A549 (cell line): ENCODE results near the gene EPDR1. TPM values are rescaled to one million over a fixed set of nuclear protein-coding genes. Genes with fewer than 3 reads are reported as not detected.

Source experiments
- ATAC-seq, 2 experiments: fragments of 200-7000 bp in 1 of 2; fragments of >200 bp in 1 of 2; cut with Nextera tagmentation in 1 of 2; cut with Tn5 transposase in 1 of 2; 3 replicates each; pipeline versions ENCODE4 v1.8.0 to v1.9.1; 2018 to 2020; ENCODE audit warnings: mild to moderate bottlenecking in 1 of 2, moderate library complexity in 1 of 2
- CTCF ChIA-PET: fragments of 300-600 bp; sonication (Branson Sonifier 250); formaldehyde crosslinking; extraction: SDS; loops from one replicate; lab custom pipeline; 2021; ENCODE audit warnings: antibody characterized with exemption, inconsistent platforms; lab: Yijun Ruan, JAX
- POLR2A ChIA-PET: fragments of 350-600 bp; formaldehyde crosslinking; extraction: SDS; loops from one replicate; lab custom pipeline; 2021; ENCODE audit warnings: antibody characterized with exemption, inconsistent platforms; lab: Yijun Ruan, JAX
- DNase-seq, 2 experiments: peaks; one replicate each; pipeline versions ENCODE4 v3.0.0 to v3.0.0-alpha.2; 2011 to 2016; ENCODE audit warnings: low read depth in 1 of 2, low spot score in 1 of 2
- FAIRE-seq: peaks from 2 replicates; lab custom pipeline; 2011; peaks lifted over from hg19 to GRCh38; lab: Jason Lieb, UNC
- H3K27ac ChIP-seq, 2 experiments: fragments of >200 bp; sonication (Bioruptor Twin); formaldehyde crosslinking; 3 replicates each; pipeline ENCODE4 v1.5.1; 2016 to 2017
- H3K4me1 ChIP-seq: fragments of >200 bp; sonication (Bioruptor Twin); formaldehyde crosslinking; 3 replicates; pipeline ENCODE4 v1.6.1; 2016
- H3K4me2 ChIP-seq: fragments of >200 bp; sonication (Bioruptor Twin); formaldehyde crosslinking; 3 replicates; pipeline ENCODE4 v1.6.1; 2016
- H3K4me3 ChIP-seq: fragments of >200 bp; sonication (Bioruptor Twin); formaldehyde crosslinking; 3 replicates; pipeline ENCODE4 v1.5.1; 2016
- H3K9me3 ChIP-seq: fragments of >200 bp; sonication (Bioruptor Twin); formaldehyde crosslinking; 3 replicates; pipeline ENCODE4 v1.6.1; 2016
- CBX8 ChIP-seq: fragments of 200-600 bp; sonication (generic); IDR thresholded peaks from 2 replicates; pipeline ENCODE4 v1.6.1; 2016
- CEBPB ChIP-seq, 2 experiments: fragments of >200 bp in 1 of 2; sonication (Bioruptor Twin) in 1 of 2; formaldehyde crosslinking in 1 of 2; IDR thresholded peaks; 2 replicates each; pipeline ENCODE4 v1.6.1; 2012 to 2016
- CHD2 ChIP-seq: fragments of 150-350 bp; IDR thresholded peaks from 2 replicates; pipeline ENCODE4 v1.6.1; 2014; ENCODE audit warnings: low read length; ENCODE audit not compliant: partially characterized antibody
- CHD4 ChIP-seq: fragments of 200-600 bp; sonication (generic); IDR thresholded peaks from 2 replicates; pipeline ENCODE4 v1.6.1; 2016; ENCODE audit warnings: antibody characterized with exemption, mild to moderate bottlenecking, borderline replicate concordance
- FOXS1 ChIP-seq: fragments of 250-450 bp; sonication (Bioruptor Pico); IDR thresholded peaks from 2 replicates; pipeline ENCODE4 v1.5.0; 2020; ENCODE audit warnings: mild to moderate bottlenecking, moderate library complexity
- HDAC2 ChIP-seq: fragments of 200-600 bp; sonication (generic); IDR thresholded peaks from 2 replicates; pipeline ENCODE4 v1.6.1; 2016
- HMGXB4 ChIP-seq: fragments of 250-450 bp; sonication (Bioruptor Pico); IDR thresholded peaks from 2 replicates; pipeline ENCODE4 v1.5.0; 2021; ENCODE audit warnings: mild to moderate bottlenecking, moderate library complexity, borderline replicate concordance
- HOXB13 ChIP-seq: fragments of 250-450 bp; sonication (Bioruptor Pico); IDR thresholded peaks from 2 replicates; pipeline ENCODE4 v1.5.0; 2020; ENCODE audit warnings: low read depth, mild to moderate bottlenecking, moderate library complexity
- JUN ChIP-seq, 2 experiments: fragments of >200 bp; sonication (Bioruptor Twin); formaldehyde crosslinking; IDR thresholded peaks; 2 replicates in 1 of 2; 3 replicates in 1 of 2; pipeline ENCODE4 v1.6.1; 2016 to 2017
- NPAS2 ChIP-seq: fragments of 250-450 bp; sonication (Bioruptor Pico); IDR thresholded peaks from 2 replicates; pipeline ENCODE4 v1.8.0; 2022; ENCODE audit warnings: mild to moderate bottlenecking, moderate library complexity, borderline replicate concordance
- NR3C1 ChIP-seq: fragments of >200 bp; sonication (Bioruptor Twin); formaldehyde crosslinking; IDR thresholded peaks from 3 replicates; pipeline ENCODE4 v1.6.1; 2017
- POLR2A ChIP-seq: IDR thresholded peaks from 2 replicates; pipeline ENCODE4 v1.6.1; 2012; ENCODE audit warnings: mild to moderate bottlenecking, low read length
- RAD21 ChIP-seq, 2 experiments: fragments of >200 bp in 1 of 2; sonication (Bioruptor Twin) in 1 of 2; formaldehyde crosslinking in 1 of 2; IDR thresholded peaks in 1 of 2; conservative IDR thresholded peaks in 1 of 2; 2 replicates in 1 of 2; 3 replicates in 1 of 2; pipeline ENCODE4 v1.6.1; 2012 to 2018; ENCODE audit warnings: inconsistent platforms in 1 of 2
- RFX5 ChIP-seq: fragments of 450-650 bp; IDR thresholded peaks from 2 replicates; pipeline ENCODE4 v1.7.1; 2014; ENCODE audit warnings: antibody characterized with exemption, mild to moderate bottlenecking, moderate library complexity
- RNF2 ChIP-seq: fragments of 200-600 bp; sonication (generic); IDR thresholded peaks from 2 replicates; pipeline ENCODE4 v1.6.1; 2016; ENCODE audit warnings: low read depth, mild to moderate bottlenecking, antibody characterized with exemption, moderate library complexity, borderline replicate concordance
- SMC3 ChIP-seq: fragments of >200 bp; sonication (Bioruptor Twin); formaldehyde crosslinking; IDR thresholded peaks from 3 replicates; pipeline ENCODE4 v1.6.1; 2018; ENCODE audit warnings: inconsistent platforms
- TFCP2L1 ChIP-seq: fragments of 250-450 bp; sonication (Bioruptor Pico); IDR thresholded peaks from 2 replicates; pipeline ENCODE4 v1.5.0; 2021; ENCODE audit warnings: mild to moderate bottlenecking
- ZFP36 ChIP-seq: fragments of 450-650 bp; IDR thresholded peaks from 2 replicates; pipeline ENCODE4 v1.6.1; 2014; ENCODE audit warnings: borderline replicate concordance; ENCODE audit not compliant: partially characterized antibody
- ZNF302 ChIP-seq: fragments of 250-450 bp; sonication (Bioruptor Pico); IDR thresholded peaks from 2 replicates; pipeline ENCODE4 v1.9.0; 2021; ENCODE audit warnings: inconsistent platforms, mild to moderate bottlenecking, moderate library complexity
- WGBS: methylation state at CpG from one replicate; pipeline ENCODE4 v1.1.6; 2017; ENCODE audit errors: missing lambda C conversion rate; 5-methylcytosine and 5-hydroxymethylcytosine counted together
- polyA plus RNA-seq, 4 experiments: library from polyadenylated mRNA; depleted of rRNA in 3 of 4; stranded (reverse); fragments of >200 nt; fragmentation: RNase III in 1 of 4; extraction: RNeasy Plus Mini Kit Qiagen cat#74134 plus additional on column Dnase treatment in 1 of 4; gene quantifications; 2 replicates in 3 of 4; 3 replicates in 1 of 4; pipeline ENCODE4 v1.2.3, GENCODE V29; 2011 to 2017
- TF ChIP-seq, protein P1 (sequence below): IDR thresholded peaks from 2 replicates; pipeline ENCODE4 v1.6.1; 2012; ENCODE audit warnings: low read depth, borderline replicate concordance
- TF ChIP-seq, protein P2 (sequence below): fragments of 150-350 bp; IDR thresholded peaks from 2 replicates; pipeline ENCODE4 v1.6.1; 2014; ENCODE audit warnings: low read depth, mild to moderate bottlenecking, low read length
- TF ChIP-seq, protein P3 (sequence below): fragments of >200 bp; sonication (Bioruptor Twin); formaldehyde crosslinking; IDR thresholded peaks from 3 replicates; pipeline ENCODE4 v1.6.1; 2016

The EPDR1 gene
- polyA plus RNA-seq, 2 of the 4 experiments (the other 2 are of a cell fraction) = 101 to 112 TPM

GRCh38 chr7:37956791-37957190, 36.4 kb downstream of the EPDR1 start:
- H3K4me3 ChIP-seq = no peak overlapping the region
- H3K9me3 ChIP-seq = no peaks in the 10 kb centered on the region
- DNase-seq = no peak
- no peak overlapping the region for H3K4me2 ChIP-seq
- H3K27ac ChIP-seq = no peak overlapping the region
- CTCF ChIA-PET = no interaction called here
- FAIRE-seq = no peak
- POLR2A ChIA-PET = no interaction called here
- ATAC-seq = no peak
- TF ChIP-seq ZNF302 (CRISPR knock-in tag) (no peak), HMGXB4 (CRISPR knock-in tag) (no peak), NR3C1 (no peak), CBX8 (no peak), CHD4 (no peak), RNF2 (no peak), JUN (IDR thresholded peaks at IDR 0.05) (no peak), FOXS1 (CRISPR knock-in tag) (no peak)
- TF ChIP-seq, protein P1, sequence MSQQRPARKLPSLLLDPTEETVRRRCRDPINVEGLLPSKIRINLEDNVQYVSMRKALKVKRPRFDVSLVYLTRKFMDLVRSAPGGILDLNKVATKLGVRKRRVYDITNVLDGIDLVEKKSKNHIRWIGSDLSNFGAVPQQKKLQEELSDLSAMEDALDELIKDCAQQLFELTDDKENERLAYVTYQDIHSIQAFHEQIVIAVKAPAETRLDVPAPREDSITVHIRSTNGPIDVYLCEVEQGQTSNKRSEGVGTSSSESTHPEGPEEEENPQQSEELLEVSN = no peak
- TF ChIP-seq, protein P2, sequence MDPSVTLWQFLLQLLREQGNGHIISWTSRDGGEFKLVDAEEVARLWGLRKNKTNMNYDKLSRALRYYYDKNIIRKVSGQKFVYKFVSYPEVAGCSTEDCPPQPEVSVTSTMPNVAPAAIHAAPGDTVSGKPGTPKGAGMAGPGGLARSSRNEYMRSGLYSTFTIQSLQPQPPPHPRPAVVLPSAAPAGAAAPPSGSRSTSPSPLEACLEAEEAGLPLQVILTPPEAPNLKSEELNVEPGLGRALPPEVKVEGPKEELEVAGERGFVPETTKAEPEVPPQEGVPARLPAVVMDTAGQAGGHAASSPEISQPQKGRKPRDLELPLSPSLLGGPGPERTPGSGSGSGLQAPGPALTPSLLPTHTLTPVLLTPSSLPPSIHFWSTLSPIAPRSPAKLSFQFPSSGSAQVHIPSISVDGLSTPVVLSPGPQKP = no peak
- no peaks in the 10 kb centered on the region for H3K4me1 ChIP-seq

DNA sequence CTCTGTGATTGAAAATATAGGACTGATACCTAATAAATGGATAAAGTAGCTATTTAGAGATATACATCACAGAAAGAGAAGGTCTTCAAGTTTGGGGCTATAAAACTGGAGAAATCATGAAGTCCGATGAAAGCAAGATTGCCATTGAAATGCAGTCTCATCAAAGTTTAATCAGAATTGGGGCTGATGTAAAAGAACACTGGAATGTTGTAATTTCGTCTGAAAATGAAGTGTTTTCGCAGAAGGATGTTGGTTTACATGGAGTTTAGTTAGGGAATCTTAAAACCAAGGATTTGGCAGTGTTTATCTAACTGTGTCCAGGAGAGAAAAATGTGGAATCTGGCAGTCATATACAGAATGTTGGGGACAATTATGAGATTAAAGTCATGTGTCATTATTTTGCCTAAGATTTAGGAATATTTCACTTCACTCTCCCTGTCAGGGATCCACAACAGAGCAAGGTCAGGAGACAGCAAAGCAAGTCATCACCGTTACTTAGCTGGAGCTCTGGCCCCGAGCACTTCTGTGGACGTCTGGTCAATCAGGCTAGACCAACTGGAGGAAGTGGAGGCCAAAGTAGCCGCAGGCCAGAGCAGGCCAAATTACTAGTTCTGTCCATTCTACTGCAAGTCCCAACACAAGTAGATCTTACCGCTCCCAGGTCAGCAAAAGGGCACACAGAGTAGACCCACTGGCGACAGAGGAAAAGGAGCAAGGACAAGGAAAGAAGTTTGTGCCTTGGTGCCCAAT, 37.0 kb downstream of the EPDR1 start:
- Histone ChIP-seq H3K4me1 (no peaks in the 10 kb centered on the region), H3K4me3 (no peak overlapping the region), H3K27ac (no peak overlapping the region), H3K4me2 (no peak overlapping the region), H3K9me3 (no peaks in the 10 kb centered on the region)
- ChIA-PET CTCF (interaction anchor here (1.8 kb wide), 1 partner anchor 40 kb away, joined by 5 read pairs; no protein-coding TSS in a partner anchor), POLR2A (no interaction called here)
- no peak for TF ChIP-seq CHD2
- TF ChIP-seq ZFP36 = no peak
- TF ChIP-seq, protein P3, sequence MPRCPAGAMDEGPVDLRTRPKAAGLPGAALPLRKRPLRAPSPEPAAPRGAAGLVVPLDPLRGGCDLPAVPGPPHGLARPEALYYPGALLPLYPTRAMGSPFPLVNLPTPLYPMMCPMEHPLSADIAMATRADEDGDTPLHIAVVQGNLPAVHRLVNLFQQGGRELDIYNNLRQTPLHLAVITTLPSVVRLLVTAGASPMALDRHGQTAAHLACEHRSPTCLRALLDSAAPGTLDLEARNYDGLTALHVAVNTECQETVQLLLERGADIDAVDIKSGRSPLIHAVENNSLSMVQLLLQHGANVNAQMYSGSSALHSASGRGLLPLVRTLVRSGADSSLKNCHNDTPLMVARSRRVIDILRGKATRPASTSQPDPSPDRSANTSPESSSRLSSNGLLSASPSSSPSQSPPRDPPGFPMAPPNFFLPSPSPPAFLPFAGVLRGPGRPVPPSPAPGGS = no peak
- TF ChIP-seq HOXB13 (CRISPR knock-in tag) = no peak
- no peak for TF ChIP-seq HDAC2
- TF ChIP-seq CEBPB (IDR thresholded peaks at IDR 0.05) = no peak
- TF ChIP-seq RFX5 = no peak
- TF ChIP-seq TFCP2L1 (CRISPR knock-in tag) = no peak
- TF ChIP-seq POLR2A = no peak
- no peak for TF ChIP-seq RAD21 (conservative IDR thresholded peaks at IDR 0.05 in 1 of 2, IDR thresholded peaks at IDR 0.05 in 1 of 2)
- TF ChIP-seq ZNF302 (CRISPR knock-in tag) = no peak
- no peak for TF ChIP-seq NPAS2 (CRISPR knock-in tag)
- TF ChIP-seq SMC3 = no peak
- DNase-seq (no peak), FAIRE-seq (no peak), ATAC-seq (no peak)
- WGBS = 94% methylated on average over 9 of the region's 9 CpGs
